ENCODE measurements around the gene CD24.

Gene CD24

GRCh38 chr6:106966671-106967640 lies 7.6 kb downstream of the CD24 start:
- FAIRE-seq, result no peak

- FAIRE-seq, result no peak
These were observed 8.3 kb downstream of the CD24 start for GRCh38 chr6:106966229-106966628.

GRCh38 chr6:106964954-106965353 lies 9.6 kb downstream of the CD24 start:
- no peak for FAIRE-seq

- no peak for FAIRE-seq
These were observed 10.4 kb downstream of the CD24 start for GRCh38 chr6:106964099-106964498.

GRCh38 chr6:106963544-106963943 lies 11.0 kb downstream of the CD24 start:
- no peak for FAIRE-seq

GRCh38 chr6:106961801-106962200 lies 12.7 kb downstream of the CD24 start:
- no peak for FAIRE-seq

GRCh38 chr6:106961136-106961535 lies 13.4 kb downstream of the CD24 start:
- FAIRE-seq, result no peak

- no peak for FAIRE-seq
These were observed 14.5 kb downstream of the CD24 start for GRCh38 chr6:106959985-106960384.

- no peak for FAIRE-seq
These were observed 34.7 kb downstream of the CD24 start for GRCh38 chr6:106939848-106940247.

- FAIRE-seq, result no peak
These were observed 35.3 kb downstream of the CD24 start for GRCh38 chr6:106939208-106939607.

- FAIRE-seq, result no peak
These were observed 46.8 kb downstream of the CD24 start for GRCh38 chr6:106927531-106928398.

- no peak for FAIRE-seq
These were observed 48.6 kb downstream of the CD24 start for GRCh38 chr6:106925948-106926347.

- FAIRE-seq, result no peak
These were observed 49.6 kb downstream of the CD24 start for GRCh38 chr6:106924694-106925523.

GRCh38 chr6:106922626-106923025 lies 51.9 kb downstream of the CD24 start:
- FAIRE-seq, result no peak

All from G401.6 (cell line).